ENCODE data around the gene USP7.

The USP7 gene

DNA sequence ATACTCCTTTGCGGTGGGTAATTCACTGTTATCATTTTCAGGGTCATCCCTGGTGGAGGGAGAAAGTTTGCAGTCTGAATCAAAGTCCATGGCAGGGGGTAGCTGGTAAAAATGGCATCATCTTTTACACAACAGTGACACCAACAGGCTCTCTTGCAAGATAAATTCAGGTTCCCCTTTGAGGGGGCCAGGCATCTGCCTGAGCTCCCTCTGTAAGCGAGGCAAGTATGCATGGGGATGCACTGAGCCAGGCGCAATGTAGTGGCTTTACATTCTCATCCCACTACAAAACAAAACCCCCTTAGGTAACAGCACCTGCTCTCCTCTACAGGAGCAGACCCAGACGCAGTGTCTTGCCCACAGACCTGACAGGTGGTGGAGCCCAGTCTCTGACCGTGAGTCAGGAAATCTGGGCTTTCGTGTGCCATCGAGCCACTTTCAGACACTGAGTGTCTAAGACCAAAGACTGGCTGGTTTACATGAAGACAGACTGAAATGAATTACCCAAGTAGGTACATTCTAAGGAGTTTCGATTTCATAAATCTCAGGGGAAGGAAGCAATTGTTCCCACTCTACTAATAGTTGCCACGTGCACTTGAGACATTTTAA is 63.9 kb downstream of the USP7 start:
- TF ChIP-seq, protein P1, sequence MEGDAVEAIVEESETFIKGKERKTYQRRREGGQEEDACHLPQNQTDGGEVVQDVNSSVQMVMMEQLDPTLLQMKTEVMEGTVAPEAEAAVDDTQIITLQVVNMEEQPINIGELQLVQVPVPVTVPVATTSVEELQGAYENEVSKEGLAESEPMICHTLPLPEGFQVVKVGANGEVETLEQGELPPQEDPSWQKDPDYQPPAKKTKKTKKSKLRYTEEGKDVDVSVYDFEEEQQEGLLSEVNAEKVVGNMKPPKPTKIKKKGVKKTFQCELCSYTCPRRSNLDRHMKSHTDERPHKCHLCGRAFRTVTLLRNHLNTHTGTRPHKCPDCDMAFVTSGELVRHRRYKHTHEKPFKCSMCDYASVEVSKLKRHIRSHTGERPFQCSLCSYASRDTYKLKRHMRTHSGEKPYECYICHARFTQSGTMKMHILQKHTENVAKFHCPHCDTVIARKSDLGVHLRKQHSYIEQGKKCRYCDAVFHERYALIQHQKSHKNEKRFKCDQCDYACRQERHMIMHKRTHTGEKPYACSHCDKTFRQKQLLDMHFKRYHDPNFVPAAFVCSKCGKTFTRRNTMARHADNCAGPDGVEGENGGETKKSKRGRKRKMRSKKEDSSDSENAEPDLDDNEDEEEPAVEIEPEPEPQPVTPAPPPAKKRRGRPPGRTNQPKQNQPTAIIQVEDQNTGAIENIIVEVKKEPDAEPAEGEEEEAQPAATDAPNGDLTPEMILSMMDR (IDR thresholded peaks at IDR 0.05; ENCODE audit: low read depth, low read length, poor library complexity, severe bottlenecking), result no peak
- no peak for TF ChIP-seq EZH2phosphoT487 (IDR thresholded peaks at IDR 0.05; ENCODE audit: borderline replicate concordance, low read length)
- Histone ChIP-seq H3K4me2 (ENCODE audit: low read length) (no peak overlapping the region), H3K27me3 (ENCODE audit: control insufficient read depth, low read length) (no peaks in the 10 kb centered on the region), H3K27ac (ENCODE audit: low read depth, low read length) (no peak overlapping the region), H3K79me2 (ENCODE audit: control insufficient read depth, low read length) (no peaks in the 10 kb centered on the region; the same call in 1 of the 2 replicates), H4K20me1 (ENCODE audit: control insufficient read depth, insufficient read depth, low read depth, low read length) (no peaks in the 10 kb centered on the region), H3K9me2 (replicated peaks; ENCODE audit: control insufficient read depth, low read length) (no peaks in the 10 kb centered on the region), H3F3A (ENCODE audit: control insufficient read depth, insufficient read depth) (peaks cover 6% of the 10 kb centered on the region; the same call in 1 of the 2 replicates), H3K9me3 (ENCODE audit: control insufficient read depth, insufficient read depth, low read length) (no peaks in the 10 kb centered on the region), H3K4me3 (ENCODE audit: low read length) (no peak overlapping the region), H3K36me3 (ENCODE audit: control insufficient read depth, low read length) (peaks cover 93% of the 10 kb centered on the region), H3K4me1 (ENCODE audit: control insufficient read depth, low read length) (peaks cover 7% of the 10 kb centered on the region)

DNA sequence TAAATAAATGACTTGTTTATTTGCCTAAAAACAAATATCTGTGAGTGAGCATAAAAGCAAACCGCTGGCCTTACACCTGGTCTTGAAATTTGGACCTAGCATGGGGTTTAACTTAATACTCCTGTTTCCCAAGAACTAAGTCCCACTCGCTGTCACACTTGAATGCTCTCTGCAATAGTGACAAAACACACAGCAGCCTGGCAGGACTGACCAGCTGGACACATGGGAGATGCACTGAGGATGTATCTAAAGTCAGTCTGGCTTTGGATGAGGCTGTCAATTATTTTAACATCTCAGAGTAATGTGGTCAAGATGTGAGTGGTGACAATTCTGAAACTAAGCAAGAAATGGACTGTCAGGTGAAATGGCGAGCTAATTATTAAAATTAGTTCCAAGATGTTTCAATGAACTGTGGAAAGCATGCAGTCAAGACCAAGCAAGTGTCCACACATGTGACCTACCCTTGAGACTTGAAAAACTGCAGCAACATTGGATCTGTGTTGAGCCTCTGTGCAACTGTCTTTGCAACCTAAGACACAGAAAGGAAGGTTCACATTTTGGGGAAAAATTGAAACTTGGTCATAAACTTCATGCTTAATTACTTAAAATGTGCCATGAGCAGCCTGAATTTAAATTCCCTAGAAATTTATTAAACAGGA is 64.9 kb downstream of the USP7 start:
- Histone ChIP-seq H3K4me2 (ENCODE audit: low read length) (no peak overlapping the region), H3K27me3 (ENCODE audit: control insufficient read depth, low read length) (no peaks in the 10 kb centered on the region), H3F3A (ENCODE audit: control insufficient read depth, insufficient read depth) (peaks cover 14% of the 10 kb centered on the region), H3K79me2 (ENCODE audit: control insufficient read depth, low read length) (no peaks in the 10 kb centered on the region), H3K27ac (ENCODE audit: low read depth, low read length) (no peak overlapping the region), H3K9me2 (replicated peaks; ENCODE audit: control insufficient read depth, low read length) (no peaks in the 10 kb centered on the region), H3K36me3 (ENCODE audit: control insufficient read depth, low read length) (peaks cover 96% of the 10 kb centered on the region), H3K9me3 (ENCODE audit: control insufficient read depth, insufficient read depth, low read length) (no peaks in the 10 kb centered on the region), H3K4me3 (ENCODE audit: low read length) (no peak overlapping the region), H3K4me1 (ENCODE audit: control insufficient read depth, low read length) (peaks cover 18% of the 10 kb centered on the region), H4K20me1 (ENCODE audit: control insufficient read depth, insufficient read depth, low read depth, low read length) (no peaks in the 10 kb centered on the region)
- TF ChIP-seq EZH2phosphoT487 (IDR thresholded peaks at IDR 0.05; ENCODE audit: borderline replicate concordance, low read length), result no peak
- TF ChIP-seq, protein P1 (IDR thresholded peaks at IDR 0.05; ENCODE audit: low read depth, low read length, poor library complexity, severe bottlenecking), result no peak

DNA sequence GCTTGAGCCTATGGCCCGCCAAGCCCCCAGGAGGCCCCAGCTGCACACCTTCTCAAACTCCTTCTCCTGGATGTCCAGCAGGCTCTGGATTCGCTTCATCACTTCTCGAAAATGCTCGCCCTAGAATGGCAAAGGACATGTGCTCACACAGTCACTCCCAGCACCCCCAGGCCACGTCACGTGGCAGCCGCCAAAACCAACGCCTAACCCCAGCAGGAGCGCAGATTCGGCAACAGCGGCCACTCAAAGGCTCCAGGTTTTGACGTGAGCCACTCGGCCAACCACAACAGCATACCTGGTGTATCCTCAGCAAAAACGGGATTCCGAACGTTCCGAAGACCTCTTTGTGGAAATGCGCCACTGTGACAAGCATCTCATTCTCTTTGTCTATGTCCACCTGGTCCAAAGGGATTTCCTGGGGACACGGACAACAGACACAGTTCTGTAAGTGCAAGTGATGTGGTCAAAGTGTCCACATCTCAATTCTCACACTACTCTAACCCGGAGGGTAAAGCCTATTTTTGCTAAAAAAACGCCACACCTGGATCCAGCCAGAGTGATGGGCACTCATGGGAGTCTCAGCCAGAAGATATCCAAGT is 68.9 kb downstream of the USP7 start:
- H3K4me2 ChIP-seq (ENCODE audit: low read length), result peak overlapping the region; percentile 58; the same call in 1 of the 2 replicates
- no peaks in the 10 kb centered on the region for H3K9me3 ChIP-seq (ENCODE audit: control insufficient read depth, insufficient read depth, low read length)
- H3F3A ChIP-seq (ENCODE audit: control insufficient read depth, insufficient read depth), result peaks cover 27% of the 10 kb centered on the region
- peak overlapping the region; percentile 78 for H3K27ac ChIP-seq (ENCODE audit: low read depth, low read length)
- no peaks in the 10 kb centered on the region for H3K79me2 ChIP-seq (ENCODE audit: control insufficient read depth, low read length)
- peaks cover 97% of the 10 kb centered on the region for H3K36me3 ChIP-seq (ENCODE audit: control insufficient read depth, low read length)
- peaks cover 57% of the 10 kb centered on the region for H3K4me1 ChIP-seq (ENCODE audit: control insufficient read depth, low read length)
- H3K27me3 ChIP-seq (ENCODE audit: control insufficient read depth, low read length), result no peaks in the 10 kb centered on the region
- no peaks in the 10 kb centered on the region for H3K9me2 ChIP-seq (replicated peaks; ENCODE audit: control insufficient read depth, low read length)
- H4K20me1 ChIP-seq (ENCODE audit: control insufficient read depth, insufficient read depth, low read depth, low read length), result 0 out of 2 replicates have a peak, but pooled peaks cover 2% of the 10 kb centered on the region
- TF ChIP-seq, protein P1 (IDR thresholded peaks at IDR 0.05; ENCODE audit: low read depth, low read length, poor library complexity, severe bottlenecking), result no peak
- no peak for TF ChIP-seq EZH2phosphoT487 (IDR thresholded peaks at IDR 0.05; ENCODE audit: borderline replicate concordance, low read length)
- H3K4me3 ChIP-seq (ENCODE audit: low read length), result no peak overlapping the region
